IMR-90 (cell line): ENCODE results near the gene CLN3. TPM values are rescaled to one million over a fixed set of nuclear protein-coding genes. Genes with fewer than 3 reads are reported as not detected.

Experiments used
- ATAC-seq: fragments of 200-7000 bp; cut with Tn5 transposase; 2 replicates; pipeline ENCODE4 v1.9.1; 2020; ENCODE audit warnings: low read depth, mild to moderate bottlenecking, moderate library complexity
- BruUV-seq: library from RNA; stranded (reverse); fragments of 400-500 nt; replicated peaks from 2 replicates; lab custom pipeline; 2021; lab: Mats Ljungman, UMichigan
- CTCF ChIA-PET: fragments of 300-600 bp; formaldehyde crosslinking; extraction: SDS; loops from one replicate; lab custom pipeline; 2021; ENCODE audit warnings: antibody characterized with exemption; lab: Yijun Ruan, JAX
- POLR2A ChIA-PET: fragments of 300-600 bp; sonication (Branson Sonifier 250); formaldehyde crosslinking; loops from one replicate; lab custom pipeline; 2022; ENCODE audit warnings: antibody characterized with exemption; ENCODE audit not compliant: unreplicated experiment; lab: Charles Lee
- DNase-seq: peaks from one replicate; pipeline ENCODE4 v3.0.0; 2013
- H2AFZ ChIP-seq: replicated peaks from 2 replicates; pipeline ENCODE3; 2013; ENCODE audit warnings: low read length, mild to moderate bottlenecking; ENCODE audit not compliant: poor library complexity
- H2AK5ac ChIP-seq: 2 replicates; pipeline ENCODE4 v1.6.1; 2013; ENCODE audit warnings: low read depth, low read length, inconsistent platforms
- H2AK9ac ChIP-seq: replicated peaks from 2 replicates; pipeline ENCODE3; 2013; ENCODE audit warnings: mild to moderate bottlenecking, low read depth, low read length, moderate library complexity; ENCODE audit not compliant: poor library complexity
- H2BK120ac ChIP-seq: 2 replicates; pipeline ENCODE4 v1.6.1; 2013; ENCODE audit warnings: low read depth, low read length, inconsistent platforms
- H2BK15ac ChIP-seq: 3 replicates; pipeline ENCODE4 v1.6.1; 2013; ENCODE audit warnings: low read depth, low read length, inconsistent platforms
- H2BK20ac ChIP-seq: 2 replicates; pipeline ENCODE4 v1.6.1; 2013; ENCODE audit warnings: low read depth, mild to moderate bottlenecking, inconsistent platforms, low read length, moderate library complexity
- H2BK5ac ChIP-seq: 2 replicates; pipeline ENCODE4 v1.6.1; 2013; ENCODE audit warnings: mild to moderate bottlenecking, low read depth, low read length, inconsistent platforms; ENCODE audit not compliant: poor library complexity, severe bottlenecking
- H3K14ac ChIP-seq: replicated peaks from 2 replicates; pipeline ENCODE4 v1.6.1; 2013; ENCODE audit warnings: low read depth, low read length, inconsistent platforms
- H3K18ac ChIP-seq: 2 replicates; pipeline ENCODE4 v1.6.1; 2013; ENCODE audit warnings: low read depth, low read length, control low read depth
- H3K23ac ChIP-seq: 2 replicates; pipeline ENCODE4 v1.6.1; 2013; ENCODE audit warnings: low read depth, low read length, inconsistent platforms
- H3K27ac ChIP-seq: 2 replicates; pipeline ENCODE4 v1.5.1; 2013; ENCODE audit warnings: mild to moderate bottlenecking, control low read depth, low read length; ENCODE audit not compliant: insufficient read depth
- H3K27me3 ChIP-seq: 2 replicates; pipeline ENCODE4 v1.6.1; 2013; ENCODE audit warnings: low read length; ENCODE audit not compliant: control insufficient read depth, insufficient read depth
- H3K36me3 ChIP-seq: 2 replicates; pipeline ENCODE4 v1.6.1; 2013; ENCODE audit warnings: low read length, mixed read lengths; ENCODE audit not compliant: control insufficient read depth, insufficient read depth
- H3K4ac ChIP-seq: 2 replicates; pipeline ENCODE4 v1.6.1; 2013; ENCODE audit warnings: low read depth, low read length, inconsistent platforms
- H3K4me1 ChIP-seq: 2 replicates; pipeline ENCODE4 v1.6.1; 2013; ENCODE audit warnings: low read length, mixed read lengths; ENCODE audit not compliant: control insufficient read depth, insufficient read depth
- H3K4me2 ChIP-seq: 2 replicates; pipeline ENCODE4 v1.6.1; 2013; ENCODE audit warnings: low read depth, mild to moderate bottlenecking, control low read depth, low read length, moderate library complexity
- H3K4me3 ChIP-seq: 2 replicates; pipeline ENCODE4 v1.5.1; 2013; ENCODE audit warnings: low read depth, mild to moderate bottlenecking, control low read depth, low read length, moderate library complexity; ENCODE audit not compliant: insufficient read depth
- H3K56ac ChIP-seq: 2 replicates; pipeline ENCODE4 v1.6.1; 2013; ENCODE audit warnings: low read length, inconsistent platforms; ENCODE audit not compliant: insufficient read depth; ENCODE audit errors: extremely low read depth
- H3K79me1 ChIP-seq, 2 experiments: 2 replicates each; pipeline ENCODE4 v1.6.1; 2013; ENCODE audit warnings: low read length in 2 of 2, inconsistent platforms in 1 of 2, low read depth in 1 of 2
- H3K9ac ChIP-seq: 2 replicates; pipeline ENCODE4 v1.6.1; 2013; ENCODE audit warnings: low read depth, low read length, control low read depth
- H3K9me1 ChIP-seq: 2 replicates; pipeline ENCODE4 v1.6.1; 2013; ENCODE audit warnings: low read length, inconsistent platforms; ENCODE audit not compliant: insufficient read depth
- H3K9me3 ChIP-seq: 2 replicates; pipeline ENCODE4 v1.6.1; 2013; ENCODE audit warnings: low read length; ENCODE audit not compliant: control insufficient read depth, insufficient read depth
- H4K20me1 ChIP-seq: 2 replicates; pipeline ENCODE4 v1.6.1; 2013; ENCODE audit warnings: low read length, inconsistent platforms; ENCODE audit not compliant: insufficient read depth
- H4K5ac ChIP-seq: 2 replicates; pipeline ENCODE4 v1.6.1; 2013; ENCODE audit warnings: mild to moderate bottlenecking, low read depth, low read length, control low read depth
- H4K8ac ChIP-seq, 2 experiments: 2 replicates each; pipeline ENCODE4 v1.6.1; 2013; ENCODE audit warnings: low read depth in 2 of 2, low read length in 2 of 2, control low read depth in 1 of 2, inconsistent platforms in 1 of 2
- H4K91ac ChIP-seq: 2 replicates; pipeline ENCODE4 v1.6.1; 2013; ENCODE audit warnings: low read depth, low read length, inconsistent platforms; ENCODE audit not compliant: insufficient read depth
- BHLHE40 ChIP-seq: fragments of 150-350 bp; IDR thresholded peaks from 2 replicates; pipeline ENCODE4 v1.6.1; 2016; ENCODE audit warnings: mild to moderate bottlenecking, low read depth, low read length
- CEBPB ChIP-seq: IDR thresholded peaks from 2 replicates; pipeline ENCODE4 v1.6.1; 2012; ENCODE audit warnings: low read depth, low read length, improper control_type of control experiment
- CHD1 ChIP-seq: IDR thresholded peaks from 2 replicates; pipeline ENCODE4 v1.6.1; 2012; ENCODE audit warnings: low read depth, low read length, improper control_type of control experiment
- CTCF ChIP-seq: conservative IDR thresholded peaks from 2 replicates; pipeline ENCODE4 v1.5.1; 2012; ENCODE audit warnings: mild to moderate bottlenecking, low read depth, low read length, improper control_type of control experiment
- ELK1 ChIP-seq: fragments of 150-350 bp; IDR thresholded peaks from 2 replicates; pipeline ENCODE4 v1.6.1; 2016; ENCODE audit warnings: low read depth, mild to moderate bottlenecking, low read length, moderate library complexity, borderline replicate concordance
- FOS ChIP-seq: fragments of 150-350 bp; IDR thresholded peaks from 2 replicates; pipeline ENCODE4 v1.6.1; 2016; ENCODE audit warnings: low read depth, low read length
- MAFK ChIP-seq: IDR thresholded peaks from 2 replicates; pipeline ENCODE4 v1.6.1; 2012; ENCODE audit warnings: low read depth, low read length, improper control_type of control experiment
- MAZ ChIP-seq: IDR thresholded peaks from 2 replicates; pipeline ENCODE4 v1.6.1; 2012; ENCODE audit warnings: low read depth, mild to moderate bottlenecking, low read length, improper control_type of control experiment, moderate library complexity, borderline replicate concordance
- MXI1 ChIP-seq: IDR thresholded peaks from 2 replicates; pipeline ENCODE4 v1.6.1; 2012; ENCODE audit warnings: low read depth, mild to moderate bottlenecking, low read length, moderate library complexity, borderline replicate concordance
- NFE2L2 ChIP-seq: fragments of 150-350 bp; IDR thresholded peaks from 2 replicates; pipeline ENCODE4 v1.6.1; 2016; ENCODE audit warnings: low read depth, mild to moderate bottlenecking, low read length
- POLR2A ChIP-seq: IDR thresholded peaks from 2 replicates; pipeline ENCODE4 v1.6.1; 2012; ENCODE audit warnings: mild to moderate bottlenecking, low read depth, low read length
- RAD21 ChIP-seq: IDR thresholded peaks from 2 replicates; pipeline ENCODE4 v1.6.1; 2012; ENCODE audit warnings: low read length, improper control_type of control experiment
- RCOR1 ChIP-seq: IDR thresholded peaks from 2 replicates; pipeline ENCODE4 v1.6.1; 2012; ENCODE audit warnings: mild to moderate bottlenecking, low read length, improper control_type of control experiment; ENCODE audit not compliant: insufficient replicate concordance
- RFX5 ChIP-seq: IDR thresholded peaks from 2 replicates; pipeline ENCODE4 v1.8.0; 2012; ENCODE audit warnings: low read depth, mild to moderate bottlenecking, low read length, moderate library complexity
- SMC3 ChIP-seq: fragments of 150-350 bp; IDR thresholded peaks from 2 replicates; pipeline ENCODE4 v1.6.1; 2016; ENCODE audit warnings: low read depth, mild to moderate bottlenecking, antibody characterized with exemption, low read length, moderate library complexity
- WGBS, 2 experiments: methylation state at CpG; one replicate each; pipeline versions ENCODE4 v1.1.5 to v1.1.7; 2013; ENCODE audit warnings: missing lambda C conversion rate in 2 of 2; ENCODE audit not compliant: insufficient read length in 1 of 2; ENCODE audit errors: extremely low coverage in 2 of 2; 5-methylcytosine and 5-hydroxymethylcytosine counted together
- dilution Hi-C: fragments of 300-500 bp; cut with HindIII; formaldehyde crosslinking; loops from one replicate; pipeline ENCODE4 v1.14.3; 2018; ENCODE audit warnings: low sequenced_read_pairs; ENCODE audit not compliant: unreplicated experiment
- in situ Hi-C: fragments of 300-500 bp; cut with MboI; formaldehyde crosslinking; loops from 3 replicates; pipeline ENCODE4 v1.14.3; 2019; ENCODE audit warnings: low sequenced_read_pairs, inconsistent platforms, mixed read lengths
- intact Hi-C: fragments of 100-400 bp; cut with micrococcal nuclease; formaldehyde crosslinking; loops from 2 replicates; pipeline ENCODE4 v1.10.0; 2022
- polyA plus RNA-seq, 3 experiments: library from polyadenylated mRNA; depleted of rRNA; stranded (reverse); fragments of >200 nt; gene quantifications; 2 replicates each; pipeline ENCODE4 v1.2.3, GENCODE V29; 2012; ENCODE audit warnings: low replicate concordance in 1 of 3
- total RNA-seq: library from RNA; depleted of rRNA; stranded (reverse); fragments of >200 nt; gene quantifications from 2 replicates; pipeline ENCODE4 v1.2.3, GENCODE V29; 2012
- TF ChIP-seq, protein P1 (sequence below): fragments of 150-350 bp; IDR thresholded peaks from 2 replicates; pipeline ENCODE4 v1.6.1; 2017; ENCODE audit warnings: mild to moderate bottlenecking, antibody characterized with exemption, low read length, low read depth

CLN3 gene
- total and polyA plus RNA-seq, 2 of the 4 experiments (the other 2 are of a cell fraction), result 3.9 to 15.9 TPM

DNA sequence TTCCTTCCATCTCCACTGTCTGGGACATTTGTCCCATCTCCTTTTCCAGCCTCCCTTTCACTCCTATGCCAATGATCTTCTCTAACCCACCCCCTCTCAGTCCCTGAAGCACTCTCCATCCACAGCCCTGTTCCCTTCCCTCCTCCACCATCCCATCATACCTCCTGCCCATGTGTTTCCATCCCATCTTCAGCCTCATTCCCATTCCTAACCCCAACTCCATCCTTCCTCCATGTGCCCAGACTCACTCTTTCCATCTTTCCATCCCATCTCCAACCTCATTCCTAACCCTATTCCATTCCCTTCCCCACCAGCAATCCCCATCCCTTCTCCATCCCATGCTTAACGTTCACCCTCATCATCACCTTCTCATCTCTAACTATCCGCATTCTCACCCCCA is 10.4 kb upstream of the CLN3 start:
- intact Hi-C loops (no loop called here), in situ Hi-C loops (no loop called here), dilution Hi-C loops (no loop called here)
- Histone ChIP-seq H2AK9ac (no peak overlapping the region), H3K27me3 (peaks cover 51% of the 10 kb centered on the region), H3K36me3 (no peaks in the 10 kb centered on the region), H4K20me1 (no peaks in the 10 kb centered on the region), H2AFZ (no peak overlapping the region), H2AK5ac (no peak overlapping the region), H3K4me3 (no peak overlapping the region), H2BK20ac (no peak overlapping the region), H3K56ac (no peak overlapping the region), H2BK120ac (no peak overlapping the region), H3K23ac (no peak overlapping the region), H3K4ac (no peak overlapping the region), H2BK5ac (no peak overlapping the region), H2BK15ac (no peak overlapping the region), H3K9me1 (peaks cover 4% of the 10 kb centered on the region; the same call in 1 of the 2 replicates), H3K27ac (no peak overlapping the region), H3K4me1 (no peaks in the 10 kb centered on the region), H4K91ac (no peak overlapping the region), H3K14ac (no peak overlapping the region), H3K9ac (no peak overlapping the region), H3K18ac (no peak overlapping the region), H4K5ac (no peak overlapping the region), H4K8ac (no peak overlapping the region), H3K79me1 (no peaks in the 10 kb centered on the region), H3K9me3 (no peaks in the 10 kb centered on the region), H3K4me2 (no peak overlapping the region)
- CTCF ChIA-PET, result no interaction called here
- DNase-seq, result no peak
- 53 to 100% methylated on average over 2 of the region's 2 CpGs for WGBS, 2 experiments
- TF ChIP-seq RFX5 (no peak), SMC3 (no peak), NFE2L2 (no peak), FOS (no peak), RAD21 (no peak), CEBPB (no peak), ELK1 (no peak), CHD1 (no peak), POLR2A (no peak), CTCF (no peak), RCOR1 (no peak), MAZ (no peak), MXI1 (no peak), MAFK (no peak), BHLHE40 (no peak)
- TF ChIP-seq, protein P1, sequence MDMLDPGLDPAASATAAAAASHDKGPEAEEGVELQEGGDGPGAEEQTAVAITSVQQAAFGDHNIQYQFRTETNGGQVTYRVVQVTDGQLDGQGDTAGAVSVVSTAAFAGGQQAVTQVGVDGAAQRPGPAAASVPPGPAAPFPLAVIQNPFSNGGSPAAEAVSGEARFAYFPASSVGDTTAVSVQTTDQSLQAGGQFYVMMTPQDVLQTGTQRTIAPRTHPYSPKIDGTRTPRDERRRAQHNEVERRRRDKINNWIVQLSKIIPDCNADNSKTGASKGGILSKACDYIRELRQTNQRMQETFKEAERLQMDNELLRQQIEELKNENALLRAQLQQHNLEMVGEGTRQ, result no peak
- BruUV-seq, result no TSS peak
- no peak for ATAC-seq
- POLR2A ChIA-PET, result no interaction called here
